HG03159 (cell line): ENCODE measurements around the gene FARP1.

Source experiments
- ATAC-seq: cut with Tn5 transposase; IDR thresholded peaks from one replicate; pipeline ENCODE4 v1.9.1; 2021; ENCODE audit warnings: mild to moderate bottlenecking, moderate library complexity; ENCODE audit not compliant: unreplicated experiment

The FARP1 gene

GRCh38 chr13:98301721-98302120 lies 158.8 kb downstream of the FARP1 start:
- no peak for ATAC-seq

- no peak for ATAC-seq
Observed at GRCh38 chr13:98303858-98304257, 161.0 kb downstream of the FARP1 start.

GRCh38 chr13:98305670-98306069 lies 162.8 kb downstream of the FARP1 start:
- no peak for ATAC-seq

GRCh38 chr13:98307463-98308085 lies 164.7 kb downstream of the FARP1 start:
- no peak for ATAC-seq

GRCh38 chr13:98308086-98308911 lies 165.4 kb downstream of the FARP1 start:
- no peak for ATAC-seq

GRCh38 chr13:98309569-98310335 lies 166.9 kb downstream of the FARP1 start:
- ATAC-seq = no peak

GRCh38 chr13:98310485-98311199 lies 167.7 kb downstream of the FARP1 start:
- no peak for ATAC-seq

GRCh38 chr13:98311200-98311548 lies 168.3 kb downstream of the FARP1 start:
- no peak for ATAC-seq

GRCh38 chr13:98312606-98313005 lies 169.7 kb downstream of the FARP1 start:
- no peak for ATAC-seq

- ATAC-seq = no peak
Observed at GRCh38 chr13:98313023-98313921, 170.4 kb downstream of the FARP1 start.

GRCh38 chr13:98313922-98314292 lies 171.0 kb downstream of the FARP1 start:
- no peak for ATAC-seq

GRCh38 chr13:98315466-98315865 lies 172.6 kb downstream of the FARP1 start:
- no peak for ATAC-seq

- no peak for ATAC-seq
Observed at GRCh38 chr13:98315902-98316301, 173.0 kb downstream of the FARP1 start.

- ATAC-seq = no peak
Observed at GRCh38 chr13:98317573-98318171, 174.8 kb downstream of the FARP1 start.

- no peak for ATAC-seq
Observed at GRCh38 chr13:98318263-98318878, 175.5 kb downstream of the FARP1 start.

GRCh38 chr13:98320561-98321105 lies 177.7 kb downstream of the FARP1 start:
- ATAC-seq = no peak

GRCh38 chr13:98321395-98321794 lies 178.5 kb downstream of the FARP1 start:
- ATAC-seq = no peak

GRCh38 chr13:98322091-98322718 lies 179.3 kb downstream of the FARP1 start:
- ATAC-seq = no peak

GRCh38 chr13:98324105-98324504 lies 181.2 kb downstream of the FARP1 start:
- ATAC-seq = no peak
